Left ventricle myocardium inferior (tissue), 1 donor: Measurements from ENCODE around the gene ZDHHC9. TPM values are rescaled to one million over a fixed set of nuclear protein-coding genes. Genes with fewer than 3 reads are reported as not detected.

Experiments used
- DNase-seq: peaks from one replicate; pipeline ENCODE4 v3.0.0-alpha.2; 2020
- H3K27ac ChIP-seq: fragments of 200-600 bp; replicated peaks from 2 replicates; pipeline ENCODE4 v1.8.0; 2021
- H3K27me3 ChIP-seq: fragments of 200-600 bp; 2 replicates; pipeline ENCODE4 v1.8.0; 2021; ENCODE audit warnings: low read depth
- H3K36me3 ChIP-seq: fragments of 200-600 bp; 2 replicates; pipeline ENCODE4 v1.8.0; 2021
- H3K4me1 ChIP-seq: fragments of 200-600 bp; 2 replicates; pipeline ENCODE4 v1.8.0; 2021
- H3K4me3 ChIP-seq: fragments of 200-600 bp; 2 replicates; pipeline ENCODE4 v1.8.0; 2021; ENCODE audit warnings: mild to moderate bottlenecking, moderate library complexity
- H3K9me3 ChIP-seq: fragments of 200-600 bp; replicated peaks from 2 replicates; pipeline ENCODE4 v1.8.0; 2021
- intact Hi-C: fragments of 100-400 bp; cut with micrococcal nuclease; formaldehyde crosslinking; loops from one replicate; pipeline ENCODE4 v1.11.0; 2022
- total RNA-seq: library from RNA; stranded (reverse); fragmentation: NEBNext Ultra II Directional; extraction: Animal tissue kit (Norgen Biotek cat#: 25700); gene quantifications from one replicate; pipeline ENCODE4 v1.2.1, GENCODE V29; 2021
- TF ChIP-seq, protein P1 (sequence below): fragments of 200-600 bp; IDR thresholded peaks from 2 replicates; pipeline ENCODE4 v1.8.0; 2021; ENCODE audit warnings: antibody characterized with exemption, mild to moderate bottlenecking, borderline replicate concordance
- donor health status: DM: no; HTN: yes; CAD: no; lungs with severe emphysema.

The ZDHHC9 gene
- total RNA-seq, 1 donor from 2014 or later, result 11.9 TPM

DNA sequence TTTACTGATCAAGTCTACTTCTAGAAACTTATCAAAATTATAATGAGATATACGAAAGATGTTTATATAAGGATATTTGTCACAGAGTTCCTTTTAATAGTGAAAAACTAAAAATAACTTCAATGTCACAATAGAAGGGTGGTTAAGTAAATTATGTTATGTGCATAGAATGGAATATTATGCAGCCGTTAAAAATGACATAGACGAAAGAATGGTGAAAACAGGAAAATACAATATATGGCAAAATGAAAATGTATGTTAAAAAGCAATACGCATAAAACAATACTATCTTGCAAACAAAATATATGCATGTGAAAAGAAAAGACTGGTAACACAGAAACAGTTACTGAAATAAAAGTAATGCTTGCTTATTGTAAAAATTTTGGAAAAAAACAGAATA is 19.1 kb downstream of the ZDHHC9 start:
- Histone ChIP-seq H3K27ac (no peak overlapping the region), H3K27me3 (no peaks in the 10 kb centered on the region), H3K9me3 (no peaks in the 10 kb centered on the region), H3K4me3 (no peak overlapping the region), H3K36me3 (peaks cover 4% of the 10 kb centered on the region), H3K4me1 (no peaks in the 10 kb centered on the region)
- DNase-seq, result no peak
- TF ChIP-seq, protein P1, sequence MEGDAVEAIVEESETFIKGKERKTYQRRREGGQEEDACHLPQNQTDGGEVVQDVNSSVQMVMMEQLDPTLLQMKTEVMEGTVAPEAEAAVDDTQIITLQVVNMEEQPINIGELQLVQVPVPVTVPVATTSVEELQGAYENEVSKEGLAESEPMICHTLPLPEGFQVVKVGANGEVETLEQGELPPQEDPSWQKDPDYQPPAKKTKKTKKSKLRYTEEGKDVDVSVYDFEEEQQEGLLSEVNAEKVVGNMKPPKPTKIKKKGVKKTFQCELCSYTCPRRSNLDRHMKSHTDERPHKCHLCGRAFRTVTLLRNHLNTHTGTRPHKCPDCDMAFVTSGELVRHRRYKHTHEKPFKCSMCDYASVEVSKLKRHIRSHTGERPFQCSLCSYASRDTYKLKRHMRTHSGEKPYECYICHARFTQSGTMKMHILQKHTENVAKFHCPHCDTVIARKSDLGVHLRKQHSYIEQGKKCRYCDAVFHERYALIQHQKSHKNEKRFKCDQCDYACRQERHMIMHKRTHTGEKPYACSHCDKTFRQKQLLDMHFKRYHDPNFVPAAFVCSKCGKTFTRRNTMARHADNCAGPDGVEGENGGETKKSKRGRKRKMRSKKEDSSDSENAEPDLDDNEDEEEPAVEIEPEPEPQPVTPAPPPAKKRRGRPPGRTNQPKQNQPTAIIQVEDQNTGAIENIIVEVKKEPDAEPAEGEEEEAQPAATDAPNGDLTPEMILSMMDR, result no peak
- intact Hi-C loops, result no loop called here

DNA sequence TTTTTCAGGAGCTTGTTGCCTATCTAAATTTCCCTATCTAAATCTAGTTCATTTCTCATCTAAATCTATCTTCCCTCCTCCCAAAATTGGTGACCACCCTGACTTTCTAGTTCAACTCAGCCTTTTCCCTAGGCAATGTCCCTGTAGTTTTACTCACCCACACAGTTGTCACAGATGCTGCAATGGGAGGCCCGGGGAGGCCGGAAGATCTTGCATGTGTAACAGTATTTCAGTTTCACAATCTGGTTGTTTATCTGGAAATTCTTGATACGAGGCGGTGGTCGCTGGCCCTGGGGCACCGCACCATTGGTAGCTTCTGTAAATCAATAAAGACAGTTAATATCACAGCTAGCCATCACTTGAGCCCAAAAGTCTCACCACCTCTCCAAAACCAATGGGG is 20.2 kb downstream of the ZDHHC9 start:
- Histone ChIP-seq H3K4me1 (no peaks in the 10 kb centered on the region), H3K27me3 (no peaks in the 10 kb centered on the region), H3K4me3 (no peak overlapping the region), H3K36me3 (peaks cover under 1% of the 10 kb centered on the region), H3K27ac (no peak overlapping the region), H3K9me3 (no peaks in the 10 kb centered on the region)
- DNase-seq, result no peak
- TF ChIP-seq, protein P1, result no peak
- intact Hi-C loops, result no loop called here

DNA sequence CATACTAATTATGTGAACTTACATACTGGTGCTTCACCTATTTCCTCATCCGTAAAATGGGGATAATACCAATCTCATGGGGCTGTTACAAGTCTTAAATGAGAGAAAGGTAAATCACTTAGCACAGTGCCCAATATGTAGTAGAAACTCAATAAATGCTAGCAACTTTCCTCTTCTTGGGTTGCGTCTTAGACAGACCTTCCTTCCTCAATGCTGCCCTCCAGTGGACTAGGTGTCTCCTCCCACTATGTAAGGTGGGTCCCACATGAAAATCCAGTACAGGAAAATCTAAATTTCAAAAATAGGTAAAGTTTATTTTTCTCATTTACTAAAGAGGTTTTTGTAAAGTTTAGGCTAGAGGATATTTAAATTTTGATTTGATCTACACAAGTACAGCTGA is 20.6 kb downstream of the ZDHHC9 start:
- no peak overlapping the region for H3K27ac ChIP-seq
- no peak for DNase-seq
- no peaks in the 10 kb centered on the region for H3K36me3 ChIP-seq
- H3K4me1 ChIP-seq, result no peaks in the 10 kb centered on the region
- no peaks in the 10 kb centered on the region for H3K27me3 ChIP-seq
- H3K4me3 ChIP-seq, result no peak overlapping the region
- TF ChIP-seq, protein P1, result peak; percentile 61
- H3K9me3 ChIP-seq, result no peaks in the 10 kb centered on the region
- intact Hi-C loops, result no loop called here

DNA sequence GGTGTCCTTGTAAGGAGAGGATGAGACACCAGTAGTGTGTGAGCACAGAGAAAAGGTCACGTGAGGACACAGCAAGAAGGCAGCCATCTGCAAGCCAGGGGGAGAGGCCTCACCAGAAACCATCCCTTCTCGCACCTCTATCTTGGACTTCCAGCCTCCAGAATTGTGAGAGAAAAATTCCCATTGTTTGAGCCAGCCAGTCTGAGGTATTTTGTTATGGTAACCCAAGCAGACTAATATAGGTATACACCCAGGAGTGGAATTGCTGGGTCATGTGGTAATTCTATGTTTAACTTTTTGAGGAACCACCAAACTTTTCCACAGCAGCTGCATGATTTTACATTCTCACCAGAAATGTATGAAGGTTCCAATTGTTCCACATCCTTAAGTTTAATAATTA is 25.6 kb downstream of the ZDHHC9 start:
- no peaks in the 10 kb centered on the region for H3K9me3 ChIP-seq
- H3K4me3 ChIP-seq, result no peak overlapping the region
- TF ChIP-seq, protein P1, result no peak
- H3K27me3 ChIP-seq, result no peaks in the 10 kb centered on the region
- DNase-seq, result no peak
- intact Hi-C loops, result no loop called here
- no peak overlapping the region for H3K27ac ChIP-seq
- no peaks in the 10 kb centered on the region for H3K36me3 ChIP-seq
- no peaks in the 10 kb centered on the region for H3K4me1 ChIP-seq

DNA sequence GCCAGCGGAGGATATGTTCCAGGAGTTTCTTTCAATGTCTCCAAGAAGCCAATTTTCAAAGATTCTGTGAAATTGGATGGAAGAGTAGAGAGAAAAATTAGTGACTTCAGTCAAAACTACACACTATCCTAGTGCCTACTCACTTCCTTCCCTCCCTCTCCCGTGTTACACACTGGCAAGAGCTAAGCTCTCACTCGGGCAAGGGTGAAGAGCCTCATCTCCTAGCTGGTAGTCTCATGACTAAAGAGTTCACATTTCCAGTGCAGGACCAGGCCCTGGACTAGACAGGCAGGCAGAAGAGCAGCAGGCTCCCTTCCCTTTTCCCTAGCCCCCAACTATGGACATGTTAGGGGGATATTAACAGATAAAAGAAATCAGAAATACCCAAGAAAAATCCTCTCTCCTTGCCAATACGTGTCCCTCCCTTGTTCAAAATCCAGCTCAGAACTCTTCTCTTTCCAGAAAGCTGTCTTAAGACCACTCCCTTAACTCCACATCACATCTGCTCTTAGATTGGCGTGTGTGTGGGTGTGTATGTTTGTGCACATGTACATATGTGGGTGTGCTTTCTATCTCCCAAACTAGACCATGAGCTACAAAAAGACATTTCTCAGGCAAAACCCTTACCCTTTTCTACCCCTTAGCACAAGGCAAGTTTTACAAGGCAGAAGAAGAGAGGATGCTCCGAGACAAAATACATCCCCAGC is 29.9 kb downstream of the ZDHHC9 start:
- no peak overlapping the region for H3K27ac ChIP-seq
- no peak overlapping the region for H3K4me3 ChIP-seq
- H3K36me3 ChIP-seq, result peaks cover 29% of the 10 kb centered on the region
- intact Hi-C loops, result no loop called here
- TF ChIP-seq, protein P1, result no peak
- DNase-seq, result no peak
- H3K27me3 ChIP-seq, result no peaks in the 10 kb centered on the region
- no peaks in the 10 kb centered on the region for H3K4me1 ChIP-seq
- H3K9me3 ChIP-seq, result no peaks in the 10 kb centered on the region
